DOHH2 (cell line): Measurements from ENCODE around the gene SCT.

Experiments
- H3F3A ChIP-seq: fragments of 200-600 bp; sonication (generic), shearing (Covaris generic); 2 replicates; pipeline ENCODE4 v1.6.0; 2016; ENCODE audit warnings: antibody characterized with exemption, mild to moderate bottlenecking; ENCODE audit not compliant: control insufficient read depth, insufficient read depth
- H3K27ac ChIP-seq: fragments of 200-600 bp; sonication (generic); 2 replicates; pipeline ENCODE4 v1.5.1; 2014; ENCODE audit warnings: low read depth, mild to moderate bottlenecking, low read length, moderate library complexity
- H3K27me3 ChIP-seq: fragments of 200-600 bp; sonication (generic); 2 replicates; pipeline ENCODE4 v1.6.1; 2014; ENCODE audit warnings: mild to moderate bottlenecking, low read length, mixed read lengths; ENCODE audit not compliant: control insufficient read depth
- H3K36me3 ChIP-seq: fragments of 200-600 bp; sonication (generic); 2 replicates; pipeline ENCODE4 v1.6.1; 2014; ENCODE audit warnings: mild to moderate bottlenecking, low read length, moderate library complexity, mixed read lengths; ENCODE audit not compliant: control insufficient read depth
- H3K4me1 ChIP-seq: fragments of 200-600 bp; sonication (generic); 2 replicates; pipeline ENCODE4 v1.6.1; 2014; ENCODE audit warnings: mild to moderate bottlenecking, low read length, mixed read lengths; ENCODE audit not compliant: control insufficient read depth
- H3K4me2 ChIP-seq: fragments of 200-600 bp; sonication (generic); 2 replicates; pipeline ENCODE4 v1.6.0; 2014; ENCODE audit warnings: mild to moderate bottlenecking, low read length, moderate library complexity
- H3K4me3 ChIP-seq: fragments of 200-600 bp; sonication (generic); 2 replicates; pipeline ENCODE4 v1.5.1; 2014; ENCODE audit warnings: mild to moderate bottlenecking, low read length, mixed read lengths
- H3K79me2 ChIP-seq: fragments of 200-600 bp; sonication (generic); 2 replicates; pipeline ENCODE4 v1.6.1; 2014; ENCODE audit warnings: mild to moderate bottlenecking, low read length, mixed read lengths; ENCODE audit not compliant: control insufficient read depth
- H3K9me2 ChIP-seq: fragments of 200-600 bp; sonication (generic); replicated peaks from 2 replicates; pipeline ENCODE4 v1.6.1; 2014; ENCODE audit warnings: mild to moderate bottlenecking, low read length, mixed read lengths; ENCODE audit not compliant: control insufficient read depth
- H3K9me3 ChIP-seq: fragments of 200-600 bp; sonication (generic); 2 replicates; pipeline ENCODE4 v1.6.1; 2014; ENCODE audit warnings: antibody characterized with exemption, low read length, mixed read lengths; ENCODE audit not compliant: control insufficient read depth, insufficient read depth
- H4K20me1 ChIP-seq: fragments of 200-600 bp; sonication (generic); 2 replicates; pipeline ENCODE4 v1.6.0; 2014; ENCODE audit warnings: low read depth, mild to moderate bottlenecking, antibody characterized with exemption, low read length, moderate library complexity; ENCODE audit not compliant: control insufficient read depth, insufficient read depth
- CTCF ChIP-seq: fragments of 200-600 bp; sonication (generic); IDR thresholded peaks from one replicate; pipeline ENCODE4 v1.5.1; 2014; ENCODE audit warnings: antibody characterized with exemption, mild to moderate bottlenecking, low read depth, low read length; ENCODE audit not compliant: poor library complexity, severe bottlenecking
- EZH2phosphoT487 ChIP-seq: fragments of 200-600 bp; sonication (generic); IDR thresholded peaks from 2 replicates; pipeline ENCODE4 v1.6.1; 2017; ENCODE audit warnings: borderline replicate concordance, mild to moderate bottlenecking, antibody characterized with exemption, low read length, moderate library complexity, mixed read lengths

SCT gene

GRCh38 chr11:581342-581741, 45.6 kb downstream of the SCT start:
- H3K79me2 ChIP-seq: peaks cover 76% of the 10 kb centered on the region
- H3K9me3 ChIP-seq: no peaks in the 10 kb centered on the region
- H3F3A ChIP-seq: no peaks in the 10 kb centered on the region
- H3K4me3 ChIP-seq: no peak overlapping the region
- H4K20me1 ChIP-seq: peaks cover 29% of the 10 kb centered on the region
- no peak overlapping the region for H3K27ac ChIP-seq
- no peaks in the 10 kb centered on the region for H3K27me3 ChIP-seq
- no peaks in the 10 kb centered on the region for H3K9me2 ChIP-seq
- TF ChIP-seq EZH2phosphoT487 (no peak), CTCF (no peak)
- peaks cover 15% of the 10 kb centered on the region for H3K4me1 ChIP-seq
- no peak overlapping the region for H3K4me2 ChIP-seq
- H3K36me3 ChIP-seq: peaks cover 63% of the 10 kb centered on the region

GRCh38 chr11:579830-580601, 47.0 kb downstream of the SCT start:
- Histone ChIP-seq H3F3A (no peaks in the 10 kb centered on the region), H3K27me3 (peaks cover 5% of the 10 kb centered on the region), H3K9me3 (no peaks in the 10 kb centered on the region), H3K4me3 (no peak overlapping the region), H3K36me3 (peaks cover 57% of the 10 kb centered on the region), H3K9me2 (no peaks in the 10 kb centered on the region), H4K20me1 (peaks cover 25% of the 10 kb centered on the region), H3K4me2 (no peak overlapping the region), H3K27ac (no peak overlapping the region), H3K79me2 (peaks cover 72% of the 10 kb centered on the region), H3K4me1 (peaks cover 22% of the 10 kb centered on the region)
- TF ChIP-seq EZH2phosphoT487 (no peak), CTCF (no peak)

GRCh38 chr11:578276-579035, 48.5 kb downstream of the SCT start:
- no peaks in the 10 kb centered on the region for H3K9me2 ChIP-seq

More at GRCh38 chr11:578276-579035, 48.5 kb downstream of the SCT start:
- Histone ChIP-seq H3K9me3 (no peaks in the 10 kb centered on the region), H3K27ac (no peak overlapping the region), H3F3A (no peaks in the 10 kb centered on the region), H3K36me3 (peaks cover 48% of the 10 kb centered on the region), H3K79me2 (peaks cover 63% of the 10 kb centered on the region), H3K4me3 (peak overlapping the region; percentile 95), H3K4me1 (peaks cover 30% of the 10 kb centered on the region), H3K27me3 (peaks cover 8% of the 10 kb centered on the region), H3K4me2 (peak overlapping the region; percentile 95), H4K20me1 (peaks cover 25% of the 10 kb centered on the region)
- TF ChIP-seq CTCF (no peak), EZH2phosphoT487 (no peak)
